OCI-LY7 (cell line): ENCODE results near the gene SHMT2. TPM values are rescaled to one million over a fixed set of nuclear protein-coding genes. Genes with fewer than 3 reads are reported as not detected.

Source experiments
- BruUV-seq: library from RNA; stranded (reverse); fragments of 400-500 nt; replicated peaks from 2 replicates; lab custom pipeline; 2021; lab: Mats Ljungman, UMichigan
- CTCF ChIA-PET: fragments of 300-600 bp; sonication (Branson Sonifier 250); formaldehyde crosslinking; loops from one replicate; lab custom pipeline; 2022; ENCODE audit warnings: antibody characterized with exemption; ENCODE audit not compliant: unreplicated experiment; lab: Charles Lee
- POLR2A ChIA-PET: fragments of 300-600 bp; sonication (Branson Sonifier 250); formaldehyde crosslinking; loops from one replicate; lab custom pipeline; 2022; ENCODE audit warnings: antibody characterized with exemption; lab: Charles Lee
- DNase-seq: peaks from one replicate; pipeline ENCODE4 v3.0.0-alpha.2; 2015; ENCODE audit warnings: low spot score
- H2AFZ ChIP-seq: fragments of 200-600 bp; sonication (generic), shearing (Covaris generic); 2 replicates; pipeline ENCODE4 v1.6.1; 2014; ENCODE audit warnings: mild to moderate bottlenecking, antibody characterized with exemption, low read length, moderate library complexity
- H3K27ac ChIP-seq: fragments of 200-600 bp; sonication (generic); 2 replicates; pipeline ENCODE4 v1.5.1; 2014; ENCODE audit warnings: mixed run types, low read depth, mild to moderate bottlenecking, moderate library complexity, low read length, inconsistent platforms; ENCODE audit not compliant: poor library complexity, severe bottlenecking
- H3K36me3 ChIP-seq: fragments of 200-600 bp; sonication (generic); 2 replicates; pipeline ENCODE4 v1.6.1; 2014; ENCODE audit warnings: mild to moderate bottlenecking, antibody characterized with exemption, low read length, moderate library complexity, mixed read lengths; ENCODE audit not compliant: insufficient read depth
- H3K4me1 ChIP-seq: fragments of 200-600 bp; sonication (generic); 2 replicates; pipeline ENCODE4 v1.5.1; 2014; ENCODE audit warnings: mild to moderate bottlenecking, low read length; ENCODE audit not compliant: insufficient read depth, poor library complexity, severe bottlenecking
- H3K4me2 ChIP-seq: fragments of 200-600 bp; sonication (generic); 2 replicates; pipeline ENCODE4 v1.6.1; 2014; ENCODE audit warnings: mild to moderate bottlenecking, low read length
- H3K4me3 ChIP-seq: fragments of 200-600 bp; sonication (generic); 2 replicates; pipeline ENCODE4 v1.5.1; 2014; ENCODE audit warnings: mild to moderate bottlenecking, low read depth, low read length; ENCODE audit not compliant: poor library complexity, severe bottlenecking
- H3K79me2 ChIP-seq: fragments of 200-600 bp; sonication (generic); 2 replicates; pipeline ENCODE4 v1.6.1; 2016; ENCODE audit warnings: low read depth, mild to moderate bottlenecking, low read length, moderate library complexity, mixed read lengths; ENCODE audit not compliant: insufficient read depth
- H3K9me2 ChIP-seq: fragments of 200-600 bp; sonication (generic); 2 replicates; pipeline ENCODE4 v1.6.1; 2016; ENCODE audit warnings: mild to moderate bottlenecking, low read length, mixed read lengths; ENCODE audit not compliant: insufficient read depth
- H3K9me3 ChIP-seq: fragments of 200-600 bp; sonication (generic); 2 replicates; pipeline ENCODE4 v1.6.1; 2014; ENCODE audit warnings: mild to moderate bottlenecking, mixed run types, low read length, mixed read lengths
- H4K20me1 ChIP-seq: fragments of 200-600 bp; sonication (generic); 2 replicates; pipeline ENCODE4 v1.6.1; 2014; ENCODE audit warnings: mild to moderate bottlenecking, antibody characterized with exemption, low read length, moderate library complexity, mixed read lengths; ENCODE audit not compliant: insufficient read depth
- EZH2phosphoT487 ChIP-seq: fragments of 200-600 bp; sonication (generic); IDR thresholded peaks from 2 replicates; pipeline ENCODE4 v1.6.1; 2018; ENCODE audit warnings: low read depth, borderline replicate concordance, mild to moderate bottlenecking, mixed run types, antibody characterized with exemption, low read length, moderate library complexity, mixed read lengths
- intact Hi-C: fragments of 100-400 bp; cut with micrococcal nuclease; formaldehyde crosslinking; loops from one replicate; pipeline ENCODE4 v1.10.0; 2022; ENCODE audit not compliant: unreplicated experiment
- total RNA-seq, 2 experiments: library from RNA; depleted of rRNA in 1 of 2; stranded (reverse); fragments of >200 nt in 1 of 2; shearing (Covaris generic) in 1 of 2; gene quantifications; 2 replicates each; pipeline ENCODE4 v1.2.3, GENCODE V29; 2014 to 2022
- TF ChIP-seq, protein P1 (sequence below): fragments of 200-600 bp; sonication (generic); conservative IDR thresholded peaks from 2 replicates; pipeline ENCODE4 v1.5.1; 2014; ENCODE audit warnings: mild to moderate bottlenecking, antibody characterized with exemption, low read length, moderate library complexity, mixed read lengths

Gene SHMT2
- total RNA-seq, 2 experiments from 2014 or later: 394 to 415 TPM

DNA sequence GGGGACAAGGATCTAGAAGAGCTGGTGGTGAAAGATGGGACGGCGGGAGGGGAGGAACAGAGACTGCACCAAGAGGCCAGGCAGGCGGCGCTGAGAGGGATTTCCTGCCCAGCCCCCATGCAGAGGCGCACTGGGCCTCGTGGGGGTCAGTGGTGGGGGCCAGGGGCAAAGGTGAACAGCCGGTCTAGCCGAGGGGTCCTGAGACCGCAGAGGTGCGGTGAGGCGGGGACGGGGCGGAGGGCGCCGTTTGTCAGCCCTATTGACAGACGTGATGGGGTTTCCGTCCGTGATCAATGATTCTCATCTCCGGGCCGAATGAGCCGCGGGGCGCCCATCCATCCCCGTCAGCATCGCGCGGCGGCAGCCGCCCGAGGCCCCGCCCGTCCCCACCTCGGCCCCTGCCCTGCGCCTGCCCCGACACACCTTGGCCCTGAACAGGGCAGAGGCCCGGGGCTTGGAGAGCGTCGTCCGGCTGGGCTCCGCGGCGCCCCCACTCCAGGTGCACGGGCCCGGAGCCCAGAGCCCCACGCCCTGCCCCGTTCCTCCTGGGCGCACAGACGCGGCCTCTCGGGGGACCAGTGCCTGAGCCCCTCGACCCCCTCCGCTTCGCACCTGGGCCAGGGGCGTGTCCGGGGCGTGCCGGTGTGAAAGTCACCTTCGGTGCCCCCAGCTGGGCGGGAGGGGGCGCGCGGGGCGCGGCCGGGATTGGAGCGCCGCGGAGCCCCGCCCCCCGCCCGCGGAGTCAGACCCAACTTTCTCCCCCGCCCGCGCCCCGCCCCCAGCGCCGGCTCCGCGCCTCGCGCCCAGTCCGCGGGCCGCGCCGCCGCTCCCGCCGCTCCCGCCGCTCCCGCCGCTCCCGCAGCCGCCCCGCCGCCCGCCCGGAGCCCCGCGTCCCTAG, 13.2 kb upstream of the SHMT2 start, which contains the start of gene NXPH4:
Gene NXPH4, plus strand, starts transcription at position 781 of the 898 bp plus-strand sequence. CDS start 176 bp downstream, outside the sequence.
- H3K4me2 ChIP-seq: peak within 1 kb of the TSS; percentile 86

DNA sequence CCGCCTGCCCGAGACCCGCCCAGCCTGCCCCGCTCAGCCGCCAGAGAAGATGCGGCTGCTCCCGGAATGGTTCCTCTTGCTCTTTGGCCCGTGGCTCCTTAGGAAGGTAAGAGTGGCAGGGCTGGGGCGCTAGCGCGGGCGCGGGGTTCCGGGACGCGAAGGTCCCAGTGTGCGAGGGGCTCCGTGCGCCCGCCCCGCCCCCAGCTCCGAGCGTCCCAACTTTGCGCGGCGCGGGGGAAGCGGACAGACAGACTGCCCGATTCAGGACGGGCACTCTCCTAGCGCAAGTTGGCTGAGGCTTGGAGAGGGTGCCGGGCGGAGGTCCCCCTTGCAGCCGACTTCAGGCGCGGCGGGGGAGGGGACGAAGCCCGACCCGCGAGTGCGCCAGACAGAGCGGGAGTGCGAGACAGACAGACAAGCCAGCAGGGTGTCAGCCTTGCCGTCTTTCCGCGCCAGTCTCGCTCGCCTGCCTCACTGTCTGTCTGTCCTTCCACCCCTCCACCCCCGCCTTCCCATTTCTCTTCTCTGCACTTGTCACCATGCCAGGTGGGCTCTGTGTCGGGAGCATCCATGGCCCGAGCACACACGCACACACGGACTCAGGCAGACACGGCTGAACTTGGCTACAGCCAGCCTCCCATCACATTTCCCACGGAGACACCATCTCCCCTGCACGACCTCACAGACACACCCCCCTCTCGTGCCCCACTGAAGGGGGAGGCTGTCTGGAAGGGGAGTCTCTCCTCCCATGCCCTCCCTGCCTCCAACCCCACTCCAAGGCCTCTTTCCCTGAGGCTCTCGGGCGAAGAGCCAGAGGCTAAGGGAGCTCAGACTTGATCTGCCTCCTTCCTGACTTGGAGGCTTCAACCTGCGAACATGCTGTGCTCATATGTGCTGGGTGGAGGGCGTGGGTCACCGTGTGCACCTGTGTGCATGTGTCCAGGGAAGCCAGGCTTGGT, 12.3 kb upstream of the SHMT2 start:
- Histone ChIP-seq H2AFZ (0 out of 2 replicates have a peak overlapping the region, but pooled peaks have one; percentile 10), H3K9me2 (no peaks in the 10 kb centered on the region), H3K4me1 (peaks cover 61% of the 10 kb centered on the region), H3K36me3 (no peaks in the 10 kb centered on the region), H3K4me3 (peak overlapping the region; percentile 71), H3K79me2 (no peaks in the 10 kb centered on the region), H3K4me2 (peak overlapping the region; percentile 86), H4K20me1 (no peaks in the 10 kb centered on the region), H3K9me3 (no peaks in the 10 kb centered on the region), H3K27ac (no peak overlapping the region)
- ChIA-PET POLR2A (interaction anchor here (1.6 to 1.9 kb wide), 3 partner anchors 10 to 13 kb away, joined by 4 to 7 read pairs (median 5); partner anchors contain the start of gene SHMT2), CTCF (interaction anchor here (1.2 to 1.5 kb wide), 2 partner anchors 12 to 26 kb away, joined by 3 to 30 read pairs; partner anchors contain the start of gene SHMT2)
- TF ChIP-seq, protein P1, sequence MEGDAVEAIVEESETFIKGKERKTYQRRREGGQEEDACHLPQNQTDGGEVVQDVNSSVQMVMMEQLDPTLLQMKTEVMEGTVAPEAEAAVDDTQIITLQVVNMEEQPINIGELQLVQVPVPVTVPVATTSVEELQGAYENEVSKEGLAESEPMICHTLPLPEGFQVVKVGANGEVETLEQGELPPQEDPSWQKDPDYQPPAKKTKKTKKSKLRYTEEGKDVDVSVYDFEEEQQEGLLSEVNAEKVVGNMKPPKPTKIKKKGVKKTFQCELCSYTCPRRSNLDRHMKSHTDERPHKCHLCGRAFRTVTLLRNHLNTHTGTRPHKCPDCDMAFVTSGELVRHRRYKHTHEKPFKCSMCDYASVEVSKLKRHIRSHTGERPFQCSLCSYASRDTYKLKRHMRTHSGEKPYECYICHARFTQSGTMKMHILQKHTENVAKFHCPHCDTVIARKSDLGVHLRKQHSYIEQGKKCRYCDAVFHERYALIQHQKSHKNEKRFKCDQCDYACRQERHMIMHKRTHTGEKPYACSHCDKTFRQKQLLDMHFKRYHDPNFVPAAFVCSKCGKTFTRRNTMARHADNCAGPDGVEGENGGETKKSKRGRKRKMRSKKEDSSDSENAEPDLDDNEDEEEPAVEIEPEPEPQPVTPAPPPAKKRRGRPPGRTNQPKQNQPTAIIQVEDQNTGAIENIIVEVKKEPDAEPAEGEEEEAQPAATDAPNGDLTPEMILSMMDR: no peak
- no peak for TF ChIP-seq EZH2phosphoT487
- intact Hi-C loops: loop anchor here (1.0 kb wide), 1 partner anchor 12 kb away; the partner anchor contains the start of gene SHMT2
- BruUV-seq: no TSS peak
- DNase-seq: peak; percentile 18

More for the DNA sequence above, 13.2 kb upstream of the SHMT2 start, which contains the start of gene NXPH4:
- Histone ChIP-seq H3K9me2 (no peaks in the 10 kb centered on the region), H2AFZ (peak within 1 kb of the TSS; percentile 10; the same call in 1 of the 2 replicates), H3K4me1 (peaks cover 70% of the 10 kb centered on the region), H3K9me3 (no peaks in the 10 kb centered on the region), H3K79me2 (no peaks in the 10 kb centered on the region), H3K4me3 (peak within 1 kb of the TSS; percentile 71), H3K27ac (no peak within 1 kb of the TSS), H4K20me1 (no peaks in the 10 kb centered on the region), H3K36me3 (no peaks in the 10 kb centered on the region)
- no TSS peak for BruUV-seq
- DNase-seq: peak; percentile 69
- intact Hi-C loops: loop anchor here (1.0 kb wide), 1 partner anchor 13 kb away; the partner anchor contains the start of gene SHMT2
- TF ChIP-seq, protein P1: 0 out of 2 replicates have a peak, but pooled peaks have one; percentile 22
- TF ChIP-seq EZH2phosphoT487: no peak
- POLR2A ChIA-PET: interaction anchor here (1.1 to 1.7 kb wide), 2 partner anchors 11 to 13 kb away, joined by 4 to 7 read pairs; partner anchors contain the start of gene SHMT2
- CTCF ChIA-PET: interaction anchor here (1.0 kb wide), 1 partner anchor 14 kb away, joined by 3 read pairs; the partner anchor contains the start of gene SHMT2
